Measurements from ENCODE around the gene BTBD9.

DNA sequence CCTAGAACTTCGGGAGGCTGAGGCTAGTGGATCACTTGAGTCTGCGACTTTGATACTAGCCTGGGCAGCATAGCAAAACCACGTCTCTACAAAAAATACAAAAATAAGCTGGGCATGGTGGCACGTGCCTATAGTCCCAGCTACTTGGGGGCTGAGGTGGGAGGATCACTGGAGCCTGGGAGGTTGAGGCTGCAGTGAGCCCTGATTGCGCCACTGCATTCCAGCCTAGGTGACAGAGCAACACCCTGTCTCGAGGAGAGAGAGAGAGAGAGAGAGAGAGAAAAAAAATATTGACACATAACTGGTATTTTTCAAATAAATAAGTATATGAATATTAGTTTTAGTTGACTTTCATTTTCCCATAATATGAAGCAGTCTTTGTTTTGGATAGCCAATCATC lies 222.2 kb downstream of the BTBD9 start:
- TF ChIP-seq, protein P1, sequence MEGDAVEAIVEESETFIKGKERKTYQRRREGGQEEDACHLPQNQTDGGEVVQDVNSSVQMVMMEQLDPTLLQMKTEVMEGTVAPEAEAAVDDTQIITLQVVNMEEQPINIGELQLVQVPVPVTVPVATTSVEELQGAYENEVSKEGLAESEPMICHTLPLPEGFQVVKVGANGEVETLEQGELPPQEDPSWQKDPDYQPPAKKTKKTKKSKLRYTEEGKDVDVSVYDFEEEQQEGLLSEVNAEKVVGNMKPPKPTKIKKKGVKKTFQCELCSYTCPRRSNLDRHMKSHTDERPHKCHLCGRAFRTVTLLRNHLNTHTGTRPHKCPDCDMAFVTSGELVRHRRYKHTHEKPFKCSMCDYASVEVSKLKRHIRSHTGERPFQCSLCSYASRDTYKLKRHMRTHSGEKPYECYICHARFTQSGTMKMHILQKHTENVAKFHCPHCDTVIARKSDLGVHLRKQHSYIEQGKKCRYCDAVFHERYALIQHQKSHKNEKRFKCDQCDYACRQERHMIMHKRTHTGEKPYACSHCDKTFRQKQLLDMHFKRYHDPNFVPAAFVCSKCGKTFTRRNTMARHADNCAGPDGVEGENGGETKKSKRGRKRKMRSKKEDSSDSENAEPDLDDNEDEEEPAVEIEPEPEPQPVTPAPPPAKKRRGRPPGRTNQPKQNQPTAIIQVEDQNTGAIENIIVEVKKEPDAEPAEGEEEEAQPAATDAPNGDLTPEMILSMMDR (IDR thresholded peaks at IDR 0.05): no peak
- TF ChIP-seq POLR2A (IDR thresholded peaks at IDR 0.05): no peak
